K562 (cell line): ENCODE measurements around the gene ZNF90. TPM values are rescaled to one million over a fixed set of nuclear protein-coding genes. Genes with fewer than 3 reads are reported as not detected.

ENCODE experiments used
- FOXJ2 ChIP-seq: fragments of 200-800 bp; sonication (Bioruptor generic); IDR thresholded peaks from 2 replicates; pipeline ENCODE4 v1.6.1; 2016; ENCODE audit warnings: missing genetic modification characterization, missing compliant biosample characterization
- GABPA ChIP-seq: fragments of 200-800 bp; sonication (Bioruptor generic); conservative IDR thresholded peaks from 2 replicates; pipeline ENCODE4 v1.6.1; 2016; ENCODE audit warnings: low read depth, missing genetic modification characterization, missing compliant biosample characterization
- HNRNPUL1 ChIP-seq: fragments of 200-400 bp; formaldehyde crosslinking; IDR thresholded peaks from 2 replicates; pipeline ENCODE4 v1.6.1; 2017; ENCODE audit warnings: low read length
- MED1 ChIP-seq: sonication (generic); formaldehyde crosslinking; IDR thresholded peaks from 2 replicates; pipeline ENCODE4 v1.8.1; 2023; ENCODE audit warnings: missing genetic modification reagents, borderline replicate concordance
- NEUROD1 ChIP-seq: fragments of 150-350 bp; IDR thresholded peaks from 2 replicates; pipeline ENCODE4 v1.6.1; 2014; ENCODE audit warnings: borderline replicate concordance, low read length, low read depth; ENCODE audit not compliant: partially characterized antibody
- NFXL1 ChIP-seq: fragments of 450-650 bp; formaldehyde crosslinking; IDR thresholded peaks from 2 replicates; pipeline ENCODE4 v1.4.0; 2021; ENCODE audit warnings: mild to moderate bottlenecking
- NFYB ChIP-seq: IDR thresholded peaks from 2 replicates; pipeline ENCODE4 v1.6.1; 2011; ENCODE audit warnings: mild to moderate bottlenecking, moderate library complexity; ENCODE audit not compliant: insufficient read length; ENCODE audit errors: extremely low read depth
- PKNOX1 ChIP-seq: fragments of 450-650 bp; IDR thresholded peaks from 2 replicates; pipeline ENCODE4 v1.6.1; 2016
- PREB ChIP-seq: sonication (generic); formaldehyde crosslinking; IDR thresholded peaks from 2 replicates; pipeline ENCODE4 v1.8.1; 2023; ENCODE audit warnings: mild to moderate bottlenecking, missing genetic modification reagents
- REST ChIP-seq, 2 experiments: fragments of 450-650 bp; formaldehyde crosslinking in 1 of 2; IDR thresholded peaks; 2 replicates each; pipeline versions ENCODE4 v1.4.0 to v1.6.1; 2014 to 2020; ENCODE audit warnings: mild to moderate bottlenecking in 2 of 2, borderline replicate concordance in 1 of 2, low read depth in 1 of 2
- RUNX1 ChIP-seq: sonication (generic); IDR thresholded peaks from 2 replicates; pipeline ENCODE4 v1.6.1; 2016; ENCODE audit warnings: antibody characterized with exemption, low read depth
- SRF ChIP-seq, 2 experiments: fragments of 250-450, 450-650 bp in 1 of 2; sonication (Bioruptor Pico) in 1 of 2; sonication (generic) in 1 of 2; formaldehyde crosslinking; IDR thresholded peaks; 2 replicates each; pipeline versions ENCODE4 v1.5.0 to v1.5.1; 2020 to 2022; ENCODE audit warnings: mild to moderate bottlenecking in 1 of 2, missing genetic modification reagents in 1 of 2
- ZNF224 ChIP-seq: sonication (generic); formaldehyde crosslinking; IDR thresholded peaks from 2 replicates; pipeline ENCODE4 v1.8.0; 2022; ENCODE audit warnings: mild to moderate bottlenecking, missing genetic modification reagents
- ZNF274 ChIP-seq: IDR thresholded peaks from 2 replicates; pipeline ENCODE4 v1.6.1; 2011; ENCODE audit warnings: low read depth, mild to moderate bottlenecking, low read length, moderate library complexity, borderline replicate concordance
- polyA plus RNA-seq, 8 experiments: library from polyadenylated mRNA; depleted of rRNA in 4 of 8; stranded (reverse) in 5 of 8; unstranded in 3 of 8; fragments of >200 nt; fragmentation: Nextera tagmentation in 2 of 8; fragmentation: Illumina TruSeq in 1 of 8; extraction: Ambion mirVana in 2 of 8; extraction: Trizol in 1 of 8; gene quantifications; 2 replicates each; pipeline versions ENCODE4 v1.2.1 to v1.2.3, GENCODE V29; 2011 to 2014; ENCODE audit warnings: inconsistent platforms in 1 of 8, missing spikeins in 1 of 8
- total RNA-seq, 7 experiments: library from RNA; depleted of rRNA in 6 of 7; stranded (reverse); fragments of >200 nt in 6 of 7; fragmentation: Illumina TruSeq in 2 of 7; extraction: Trizol in 2 of 7; gene quantifications; 2 replicates each; pipeline versions ENCODE4 v1.2.1 to v1.2.3, GENCODE V29; 2011 to 2021; ENCODE audit warnings: low replicate concordance in 1 of 7
- TF ChIP-seq, protein P1 (sequence below): fragments of 250-450 bp; sonication (Bioruptor Pico); IDR thresholded peaks from 2 replicates; pipeline ENCODE4 v1.6.1; 2021; ENCODE audit warnings: mild to moderate bottlenecking
- TF ChIP-seq, protein P2 (sequence below): sonication (generic); formaldehyde crosslinking; IDR thresholded peaks from 2 replicates; pipeline ENCODE4 v1.5.0; 2020; ENCODE audit warnings: missing genetic modification reagents

The ZNF90 gene
- total and polyA plus RNA-seq, 9 of the 15 experiments (the other 6 are each of a cell fraction or from before 2014, with no cell fraction given), result 0.20 to 0.89 (median 0.67) TPM; not detected in 1

DNA sequence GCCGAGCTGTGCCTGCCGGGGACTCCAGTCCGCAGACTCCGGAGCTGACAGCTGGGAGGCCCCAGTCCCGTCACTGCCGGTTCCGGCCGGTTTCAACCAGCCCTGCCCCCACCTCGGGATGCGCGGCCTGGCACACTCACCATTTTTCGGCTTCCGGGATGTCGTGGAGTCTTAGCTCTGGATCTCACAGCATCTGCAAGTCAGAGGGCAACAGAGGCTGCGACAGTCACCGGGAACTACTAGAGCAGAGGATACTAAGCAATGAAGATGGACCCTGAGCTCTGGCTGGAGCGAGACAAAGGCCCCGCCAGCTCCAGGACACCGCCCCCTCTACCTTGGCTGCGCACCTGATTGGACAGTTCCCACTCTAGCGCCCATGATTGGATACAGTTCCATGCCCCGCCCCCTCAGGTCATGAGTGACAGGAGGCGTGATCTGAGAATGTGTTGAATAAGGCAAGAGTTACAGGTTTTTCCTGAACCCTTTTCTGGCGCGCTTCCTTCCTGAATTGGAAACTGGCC is 38.5 kb upstream of the ZNF90 start, which contains the start of gene ZNF682 (continued):
- peak; percentile 90 for TF ChIP-seq PKNOX1
- TF ChIP-seq ZNF274, result no peak
- no peak for TF ChIP-seq SRF (CRISPR knock-in tag; IDR thresholded peaks at IDR 0.05)
- TF ChIP-seq, protein P1, sequence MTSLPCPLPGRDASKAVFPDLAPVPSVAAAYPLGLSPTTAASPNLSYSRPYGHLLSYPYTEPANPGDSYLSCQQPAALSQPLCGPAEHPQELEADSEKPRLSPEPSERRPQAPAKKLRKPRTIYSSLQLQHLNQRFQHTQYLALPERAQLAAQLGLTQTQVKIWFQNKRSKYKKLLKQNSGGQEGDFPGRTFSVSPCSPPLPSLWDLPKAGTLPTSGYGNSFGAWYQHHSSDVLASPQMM (CRISPR knock-in tag), result no peak
- no peak for TF ChIP-seq HNRNPUL1
- no peak for TF ChIP-seq NEUROD1
- peak; percentile 49 for TF ChIP-seq GABPA (tag)
- no peak for TF ChIP-seq MED1 (CRISPR knock-in tag)
- TF ChIP-seq NFXL1 (CRISPR knock-in tag), result no peak
- peak; percentile 74 for TF ChIP-seq REST (IDR thresholded peaks at IDR 0.05; ENCODE audit: borderline replicate concordance)
- TF ChIP-seq REST (CRISPR knock-in tag; IDR thresholded peaks at IDR 0.05; ENCODE audit: low read depth), result no peak
- TF ChIP-seq NFYB, result peak; percentile 9
- no peak for TF ChIP-seq PREB (CRISPR knock-in tag)
- TF ChIP-seq ZNF224 (CRISPR knock-in tag), result no peak
- no peak for TF ChIP-seq RUNX1
- TF ChIP-seq FOXJ2 (tag), result no peak
- TF ChIP-seq, protein P2, sequence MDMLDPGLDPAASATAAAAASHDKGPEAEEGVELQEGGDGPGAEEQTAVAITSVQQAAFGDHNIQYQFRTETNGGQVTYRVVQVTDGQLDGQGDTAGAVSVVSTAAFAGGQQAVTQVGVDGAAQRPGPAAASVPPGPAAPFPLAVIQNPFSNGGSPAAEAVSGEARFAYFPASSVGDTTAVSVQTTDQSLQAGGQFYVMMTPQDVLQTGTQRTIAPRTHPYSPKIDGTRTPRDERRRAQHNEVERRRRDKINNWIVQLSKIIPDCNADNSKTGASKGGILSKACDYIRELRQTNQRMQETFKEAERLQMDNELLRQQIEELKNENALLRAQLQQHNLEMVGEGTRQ, result no peak
- TF ChIP-seq, all 486 proteins: peak for 8
